Measurements from ENCODE around the gene IGF2R. TPM values are rescaled to one million over a fixed set of nuclear protein-coding genes. Genes with fewer than 3 reads are reported as not detected.
"Not testable (repeated sequence)": the region's sequence is repeated elsewhere in the genome, so short reads cannot be mapped to it uniquely, and the experiment has no call there.

Gene IGF2R
- total RNA-seq, 1 donor from 2014 or later: 93.1 TPM

GRCh38 chr6:160140493-160140892 is 171.6 kb downstream of the IGF2R start:
- DNase-seq: not testable (repeated sequence)

- no peak for DNase-seq
These were observed 172.3 kb downstream of the IGF2R start for GRCh38 chr6:160141001-160141726.

GRCh38 chr6:160142115-160142715 is 173.3 kb downstream of the IGF2R start:
- no peak for DNase-seq

GRCh38 chr6:160146454-160147145 is 177.7 kb downstream of the IGF2R start:
- DNase-seq: no peak

- no peak for DNase-seq
These were observed 178.3 kb downstream of the IGF2R start for GRCh38 chr6:160147146-160147536.

GRCh38 chr6:160154471-160154870 is 185.6 kb downstream of the IGF2R start:
- no peak for DNase-seq

GRCh38 chr6:160156842-160157241 is 188.0 kb downstream of the IGF2R start:
- DNase-seq: no peak

- DNase-seq: no peak
These were observed 191.6 kb downstream of the IGF2R start for GRCh38 chr6:160160450-160160849.

Other genes starting within 250 kb of the IGF2R start
- 91.9 TPM for gene WTAP, start 241.6 kb upstream of the IGF2R start, total RNA-seq
- gene ACAT2, start 207.0 kb upstream of the IGF2R start, total RNA-seq: 19.0 TPM
- 130 TPM for gene TCP1, start 179.5 kb upstream of the IGF2R start, total RNA-seq
- 40.0 TPM for gene MRPL18, start 178.6 kb upstream of the IGF2R start, total RNA-seq
- 0.30 TPM for gene PNLDC1, start 168.8 kb upstream of the IGF2R start, total RNA-seq
- gene MAS1, start 78.1 kb upstream of the IGF2R start, total RNA-seq: under 0.01 TPM
- gene SLC22A1, start 152.7 kb downstream of the IGF2R start, total RNA-seq: 0.59 TPM